ENCODE measurements around the gene PHF13. TPM values are rescaled to one million over a fixed set of nuclear protein-coding genes. Genes with fewer than 3 reads are reported as not detected.
"Not testable (repeated sequence)": the region's sequence is repeated elsewhere in the genome, so short reads cannot be mapped to it uniquely, and the experiment has no call there.

The PHF13 gene
- polyA plus RNA-seq, 1 donor from 2014 or later: 11.0 TPM

GRCh38 chr1:6635161-6635909 is 21.8 kb downstream of the PHF13 start:
- Histone ChIP-seq H3F3A (ENCODE audit: insufficient read depth, low read length, poor library complexity, severe bottlenecking) (no peaks in the 10 kb centered on the region), H4K20me1 (ENCODE audit: insufficient read depth) (no peaks in the 10 kb centered on the region), H3K27me3 (ENCODE audit: insufficient read depth, low read depth, low read length) (no peaks in the 10 kb centered on the region), H3K36me3 (ENCODE audit: insufficient read depth, low read length) (no peaks in the 10 kb centered on the region), H3K9ac (ENCODE audit: low read length) (no peak overlapping the region), H3K9me3 (ENCODE audit: low read length) (no peaks in the 10 kb centered on the region), H3K79me2 (replicated peaks; ENCODE audit: insufficient read depth, low read length) (no peaks in the 10 kb centered on the region), H3K9me2 (ENCODE audit: insufficient read depth, low read length) (no peaks in the 10 kb centered on the region), H3K27ac (ENCODE audit: low read length) (no peak overlapping the region), H3K4me3 (ENCODE audit: low read length) (no peak overlapping the region), H3K4me2 (ENCODE audit: low read length) (no peak overlapping the region), H2AFZ (ENCODE audit: low read depth, low read length) (no peak overlapping the region)
- no peak for TF ChIP-seq REST (IDR thresholded peaks at IDR 0.05; ENCODE audit: borderline replicate concordance)
- no peak for TF ChIP-seq CTCF (IDR thresholded peaks at IDR 0.05; ENCODE audit: poor library complexity, severe bottlenecking)
- TF ChIP-seq SMC3 (conservative IDR thresholded peaks at IDR 0.05; ENCODE audit: poor library complexity): no peak
- no peak for TF ChIP-seq EZH2 (IDR thresholded peaks at IDR 0.05; ENCODE audit: borderline replicate concordance, insufficient read depth, low read length, poor library complexity, severe bottlenecking)
- no peak for TF ChIP-seq RAD21 (conservative IDR thresholded peaks at IDR 0.05)
- TF ChIP-seq MXI1 (conservative IDR thresholded peaks at IDR 0.05; ENCODE audit: poor library complexity, severe bottlenecking): no peak
- no peak for TF ChIP-seq EP300 (conservative IDR thresholded peaks at IDR 0.05; ENCODE audit: poor library complexity, severe bottlenecking)
- no peak for TF ChIP-seq POLR2AphosphoS5 (IDR thresholded peaks at IDR 0.05)
- no peak for TF ChIP-seq TAF1 (IDR thresholded peaks at IDR 0.05; ENCODE audit: low read depth)

GRCh38 chr1:6635910-6636760 is 22.6 kb downstream of the PHF13 start:
- no peaks in the 10 kb centered on the region for H3F3A ChIP-seq (ENCODE audit: insufficient read depth, low read length, poor library complexity, severe bottlenecking)
- TF ChIP-seq CTCF (IDR thresholded peaks at IDR 0.05; ENCODE audit: poor library complexity, severe bottlenecking): no peak
- no peak overlapping the region for H2AFZ ChIP-seq (ENCODE audit: low read depth, low read length)
- no peaks in the 10 kb centered on the region for H3K36me3 ChIP-seq (ENCODE audit: insufficient read depth, low read length)
- no peaks in the 10 kb centered on the region for H3K9me3 ChIP-seq (ENCODE audit: low read length)
- H3K27me3 ChIP-seq (ENCODE audit: insufficient read depth, low read depth, low read length): no peaks in the 10 kb centered on the region
- no peaks in the 10 kb centered on the region for H3K79me2 ChIP-seq (replicated peaks; ENCODE audit: insufficient read depth, low read length)
- no peaks in the 10 kb centered on the region for H3K9me2 ChIP-seq (ENCODE audit: insufficient read depth, low read length)
- no peak overlapping the region for H3K27ac ChIP-seq (ENCODE audit: low read length)
- H3K4me3 ChIP-seq (ENCODE audit: low read length): no peak overlapping the region
- no peak overlapping the region for H3K4me2 ChIP-seq (ENCODE audit: low read length)
- H3K9ac ChIP-seq (ENCODE audit: low read length): no peak overlapping the region
- H4K20me1 ChIP-seq (ENCODE audit: insufficient read depth): no peaks in the 10 kb centered on the region

- H3K27ac ChIP-seq (ENCODE audit: low read length); H3K27me3 ChIP-seq (ENCODE audit: insufficient read depth, low read depth, low read length); H4K20me1 ChIP-seq (ENCODE audit: insufficient read depth); H3K9ac ChIP-seq (ENCODE audit: low read length); H3K36me3 ChIP-seq (ENCODE audit: insufficient read depth, low read length); H3K9me2 ChIP-seq (ENCODE audit: insufficient read depth, low read length); H3F3A ChIP-seq (ENCODE audit: insufficient read depth, low read length, poor library complexity, severe bottlenecking); H3K4me2 ChIP-seq (ENCODE audit: low read length); H3K9me3 ChIP-seq (ENCODE audit: low read length); H3K4me3 ChIP-seq (ENCODE audit: low read length); H2AFZ ChIP-seq (ENCODE audit: low read depth, low read length); H3K79me2 ChIP-seq (replicated peaks; ENCODE audit: insufficient read depth, low read length): not testable (repeated sequence)
These were observed 23.2 kb downstream of the PHF13 start for GRCh38 chr1:6636778-6637177.
